ENCODE measurements around the gene UGGT1.

Gene UGGT1

GRCh38 chr2:128228894-128229293 is 137.9 kb downstream of the UGGT1 start:
- DNase-seq, result peak; percentile 6

GRCh38 chr2:128232965-128233789 is 142.2 kb downstream of the UGGT1 start:
- DNase-seq, result peak; percentile 88

- no peak for DNase-seq
Observed at GRCh38 chr2:128233790-128234395, 142.9 kb downstream of the UGGT1 start.

GRCh38 chr2:128234613-128235012 is 143.6 kb downstream of the UGGT1 start:
- no peak for DNase-seq

GRCh38 chr2:128235581-128235980 is 144.6 kb downstream of the UGGT1 start:
- no peak for DNase-seq

- no peak for DNase-seq
Observed at GRCh38 chr2:128236491-128237035, 145.6 kb downstream of the UGGT1 start.

GRCh38 chr2:128237081-128237534 is 146.1 kb downstream of the UGGT1 start:
- DNase-seq, result no peak

- DNase-seq, result no peak
Observed at GRCh38 chr2:128237911-128238697, 147.1 kb downstream of the UGGT1 start.

GRCh38 chr2:128241896-128242295 is 150.9 kb downstream of the UGGT1 start:
- DNase-seq, result no peak
